Osteoblast (primary cell): Measurements from ENCODE around the gene NUP214. TPM values are rescaled to one million over a fixed set of nuclear protein-coding genes. Genes with fewer than 3 reads are reported as not detected.

Experiments
- DNase-seq: peaks from one replicate; pipeline ENCODE4 v3.0.0; 2011; ENCODE audit warnings: low spot score, mixed read lengths; ENCODE audit not compliant: insufficient read length; ENCODE audit errors: missing footprints
- H2AFZ ChIP-seq: 2 replicates; pipeline ENCODE4 v1.6.0; 2011; ENCODE audit warnings: mild to moderate bottlenecking, low read length
- H3K27ac ChIP-seq: 2 replicates; pipeline ENCODE4 v1.5.1; 2011; ENCODE audit warnings: mild to moderate bottlenecking, low read depth, low read length, moderate library complexity
- H3K27me3 ChIP-seq: 2 replicates; pipeline ENCODE4 v1.6.0; 2012; ENCODE audit warnings: mild to moderate bottlenecking, control low read depth, inconsistent platforms, low read length, moderate library complexity; ENCODE audit not compliant: insufficient read depth
- H3K36me3 ChIP-seq: 2 replicates; pipeline ENCODE4 v1.5.1; 2011; ENCODE audit warnings: mild to moderate bottlenecking, low read length, control low read depth, moderate library complexity; ENCODE audit not compliant: insufficient read depth
- H3K4me1 ChIP-seq: 2 replicates; pipeline ENCODE4 v1.5.1; 2011; ENCODE audit warnings: mild to moderate bottlenecking, low read length, control low read depth, moderate library complexity; ENCODE audit not compliant: insufficient read depth
- H3K4me2 ChIP-seq: 2 replicates; pipeline ENCODE4 v1.6.0; 2011; ENCODE audit warnings: mild to moderate bottlenecking, low read length; ENCODE audit not compliant: insufficient read depth
- H3K4me3 ChIP-seq: fragments of 200-600 bp; sonication (generic); 3 replicates; pipeline ENCODE4 v1.5.1; 2012; ENCODE audit warnings: mild to moderate bottlenecking, low read length, inconsistent platforms; ENCODE audit not compliant: insufficient read depth
- H3K79me2 ChIP-seq: 2 replicates; pipeline ENCODE4 v1.6.0; 2012; ENCODE audit warnings: mild to moderate bottlenecking, low read length, control low read depth, inconsistent platforms; ENCODE audit not compliant: insufficient read depth
- H3K9me3 ChIP-seq: 2 replicates; pipeline ENCODE4 v1.5.1; 2011; ENCODE audit warnings: low read depth, low read length, control low read depth
- H4K20me1 ChIP-seq: 2 replicates; pipeline ENCODE4 v1.6.0; 2012; ENCODE audit warnings: mild to moderate bottlenecking, low read length, control low read depth; ENCODE audit not compliant: insufficient read depth
- total RNA-seq: library from RNA; depleted of rRNA; stranded (reverse); fragments of >200 nt; gene quantifications from 2 replicates; pipeline ENCODE4 v1.2.3, GENCODE V29; 2012
- TF ChIP-seq, protein P1 (sequence below): IDR thresholded peaks from 2 replicates; pipeline ENCODE4 v1.5.1; 2011; ENCODE audit warnings: mild to moderate bottlenecking, low read depth, low read length, moderate library complexity; ENCODE audit errors: extremely low read depth

The NUP214 gene
- total RNA-seq, 1 donor: 17.7 TPM

DNA sequence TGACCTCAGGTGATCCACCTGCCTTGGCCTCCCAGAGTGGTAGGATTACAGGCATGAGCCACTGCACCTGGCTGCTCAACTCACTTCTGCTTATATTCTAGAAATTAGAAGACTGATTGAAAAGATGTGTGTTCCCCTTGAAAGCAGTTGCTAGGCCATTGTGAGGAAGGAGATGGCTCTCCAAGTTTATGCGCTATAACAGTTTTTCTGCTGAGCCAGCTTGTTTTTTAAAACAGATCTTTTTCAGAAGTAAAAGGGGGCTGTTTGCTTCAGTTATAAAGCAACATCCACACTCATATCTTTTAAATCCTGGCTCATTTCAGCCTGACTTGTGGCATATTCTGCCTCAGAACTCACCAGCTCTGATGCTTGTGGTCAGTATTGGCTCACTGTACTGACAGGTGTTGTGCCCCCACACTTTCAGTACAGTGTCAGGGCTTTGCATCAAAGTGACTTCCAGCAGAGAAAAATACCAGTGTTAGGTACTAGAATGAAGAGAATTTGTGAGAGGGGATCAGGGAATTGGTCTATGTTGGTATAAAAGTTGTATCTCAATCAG, 49.4 kb downstream of the NUP214 start:
- Histone ChIP-seq H3K27ac (no peak overlapping the region), H3K79me2 (peaks cover 5% of the 10 kb centered on the region), H3K36me3 (peaks cover 30% of the 10 kb centered on the region), H3K9me3 (no peaks in the 10 kb centered on the region), H3K27me3 (no peaks in the 10 kb centered on the region), H3K4me2 (no peak overlapping the region), H4K20me1 (no peaks in the 10 kb centered on the region), H3K4me3 (no peak overlapping the region), H2AFZ (no peak overlapping the region), H3K4me1 (peaks cover 15% of the 10 kb centered on the region)
- DNase-seq: no peak
- TF ChIP-seq, protein P1, sequence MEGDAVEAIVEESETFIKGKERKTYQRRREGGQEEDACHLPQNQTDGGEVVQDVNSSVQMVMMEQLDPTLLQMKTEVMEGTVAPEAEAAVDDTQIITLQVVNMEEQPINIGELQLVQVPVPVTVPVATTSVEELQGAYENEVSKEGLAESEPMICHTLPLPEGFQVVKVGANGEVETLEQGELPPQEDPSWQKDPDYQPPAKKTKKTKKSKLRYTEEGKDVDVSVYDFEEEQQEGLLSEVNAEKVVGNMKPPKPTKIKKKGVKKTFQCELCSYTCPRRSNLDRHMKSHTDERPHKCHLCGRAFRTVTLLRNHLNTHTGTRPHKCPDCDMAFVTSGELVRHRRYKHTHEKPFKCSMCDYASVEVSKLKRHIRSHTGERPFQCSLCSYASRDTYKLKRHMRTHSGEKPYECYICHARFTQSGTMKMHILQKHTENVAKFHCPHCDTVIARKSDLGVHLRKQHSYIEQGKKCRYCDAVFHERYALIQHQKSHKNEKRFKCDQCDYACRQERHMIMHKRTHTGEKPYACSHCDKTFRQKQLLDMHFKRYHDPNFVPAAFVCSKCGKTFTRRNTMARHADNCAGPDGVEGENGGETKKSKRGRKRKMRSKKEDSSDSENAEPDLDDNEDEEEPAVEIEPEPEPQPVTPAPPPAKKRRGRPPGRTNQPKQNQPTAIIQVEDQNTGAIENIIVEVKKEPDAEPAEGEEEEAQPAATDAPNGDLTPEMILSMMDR: no peak

DNA sequence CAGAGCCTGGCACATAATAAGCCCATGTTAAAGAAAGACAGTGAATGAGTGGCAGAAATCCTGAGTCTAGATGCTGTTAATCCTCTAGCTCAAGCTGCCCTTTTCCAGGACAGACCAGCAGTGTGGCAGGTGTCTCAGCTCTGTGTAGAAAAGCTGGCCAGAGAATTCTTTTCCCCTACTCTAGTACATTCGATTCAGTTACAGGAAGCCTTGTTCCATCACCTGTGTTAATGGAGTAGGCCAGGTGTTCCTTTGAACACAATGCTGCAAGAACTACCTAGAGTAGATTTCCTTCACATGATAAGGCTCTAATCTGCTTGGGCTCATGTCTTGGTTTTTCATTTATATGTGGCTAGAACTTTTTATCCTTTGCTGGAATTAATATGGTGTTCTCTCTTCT, 52.5 kb downstream of the NUP214 start:
- no peaks in the 10 kb centered on the region for H3K9me3 ChIP-seq
- H3K27ac ChIP-seq: no peak overlapping the region
- H3K36me3 ChIP-seq: peaks cover 38% of the 10 kb centered on the region

DNA sequence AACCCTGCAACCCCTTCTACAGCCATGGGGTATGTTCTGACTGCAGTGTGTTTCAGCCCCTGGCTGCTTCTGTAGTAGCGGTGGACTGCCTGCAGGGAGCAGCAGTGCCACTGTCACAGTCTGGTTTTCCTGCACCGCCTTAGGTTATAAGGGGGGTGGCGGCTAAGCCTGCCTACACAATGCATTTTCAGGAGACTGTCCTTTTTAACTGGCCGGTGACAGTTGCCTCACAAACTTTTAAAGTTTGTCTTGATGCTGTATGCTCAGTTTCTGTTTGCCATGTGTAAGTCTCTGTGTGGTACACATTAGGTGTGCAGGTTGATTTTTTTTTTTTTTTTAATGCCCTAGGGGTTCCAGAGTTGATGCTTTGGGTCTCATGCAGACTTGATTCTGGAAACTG, 53.0 kb downstream of the NUP214 start:
- Histone ChIP-seq H2AFZ (no peak overlapping the region), H3K27ac (peak overlapping the region; percentile 90), H3K36me3 (peaks cover 39% of the 10 kb centered on the region), H3K4me2 (no peak overlapping the region), H3K9me3 (no peaks in the 10 kb centered on the region), H3K79me2 (peaks cover 2% of the 10 kb centered on the region), H3K4me3 (no peak overlapping the region), H3K27me3 (no peaks in the 10 kb centered on the region), H3K4me1 (peaks cover 30% of the 10 kb centered on the region), H4K20me1 (no peaks in the 10 kb centered on the region)
- TF ChIP-seq, protein P1: peak; percentile 97
- DNase-seq: peak; percentile 84

More for the DNA sequence above, 52.5 kb downstream of the NUP214 start:
- H2AFZ ChIP-seq: no peak overlapping the region
- no peak overlapping the region for H3K4me3 ChIP-seq
- TF ChIP-seq, protein P1: no peak
- DNase-seq: no peak
- peaks cover 30% of the 10 kb centered on the region for H3K4me1 ChIP-seq
- no peaks in the 10 kb centered on the region for H3K27me3 ChIP-seq
- H3K4me2 ChIP-seq: no peak overlapping the region
- H4K20me1 ChIP-seq: no peaks in the 10 kb centered on the region
- H3K79me2 ChIP-seq: peaks cover 1% of the 10 kb centered on the region

DNA sequence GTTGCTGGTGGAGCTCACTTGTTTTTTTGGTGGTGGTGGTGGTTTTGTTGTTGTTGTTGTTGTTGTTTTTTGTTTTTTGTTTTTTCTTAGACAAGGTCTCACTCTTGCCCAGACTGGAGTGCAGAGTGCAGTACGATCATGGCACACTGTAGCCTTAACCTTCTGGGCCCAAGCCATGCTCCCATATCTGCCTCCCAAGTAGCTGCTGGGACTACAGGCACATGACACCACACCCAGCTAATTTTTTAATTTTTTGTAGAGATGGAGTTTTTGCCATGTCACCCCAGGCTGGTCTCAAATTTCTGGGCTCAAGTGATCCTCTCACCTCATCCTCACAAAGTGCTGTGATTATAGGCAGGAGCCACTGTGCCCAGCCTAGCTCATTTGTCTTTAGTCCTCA, 53.5 kb downstream of the NUP214 start:
- no peak overlapping the region for H2AFZ ChIP-seq
- H3K4me1 ChIP-seq: peaks cover 30% of the 10 kb centered on the region
- peaks cover 35% of the 10 kb centered on the region for H3K36me3 ChIP-seq
- no peaks in the 10 kb centered on the region for H3K27me3 ChIP-seq
- TF ChIP-seq, protein P1: no peak
- H3K9me3 ChIP-seq: no peaks in the 10 kb centered on the region
- H3K4me2 ChIP-seq: peak overlapping the region; percentile 49
- peaks cover 2% of the 10 kb centered on the region for H3K79me2 ChIP-seq
- no peaks in the 10 kb centered on the region for H4K20me1 ChIP-seq
- H3K27ac ChIP-seq: peak overlapping the region; percentile 90
- DNase-seq: no peak
- H3K4me3 ChIP-seq: no peak overlapping the region
